K562 (cell line): ENCODE results near the gene TSEN34.
"Not testable (repeated sequence)": the region's sequence is repeated elsewhere in the genome, so short reads cannot be mapped to it uniquely, and the experiment has no call there.

ENCODE experiments used
- AFF4 ChIP-seq: sonication (generic); formaldehyde crosslinking; IDR thresholded peaks from 2 replicates; pipeline ENCODE4 v1.8.0; 2023; ENCODE audit warnings: mild to moderate bottlenecking, missing genetic modification reagents
- CTCF ChIP-seq, 3 experiments: IDR thresholded peaks in 2 of 3; conservative IDR thresholded peaks in 1 of 3; 2 replicates each; pipeline ENCODE4 v1.5.1; 2011 to 2012; ENCODE audit warnings: low read length in 3 of 3, mild to moderate bottlenecking in 3 of 3, control low read depth in 2 of 3, improper control_type of control experiment in 1 of 3, inconsistent platforms in 1 of 3, low read depth in 1 of 3, mixed read lengths in 1 of 3, moderate library complexity in 1 of 3; ENCODE audit not compliant: insufficient read depth in 2 of 3
- ERF ChIP-seq: fragments of 450-650 bp; formaldehyde crosslinking; IDR thresholded peaks from 2 replicates; pipeline ENCODE4 v1.4.0; 2020; ENCODE audit warnings: mild to moderate bottlenecking, mixed read lengths
- HES1 ChIP-seq: fragments of 450-650 bp; IDR thresholded peaks from 2 replicates; pipeline ENCODE4 v1.6.1; 2016; ENCODE audit warnings: low read depth, mild to moderate bottlenecking, moderate library complexity
- MLX ChIP-seq, 2 experiments: fragments of 450-650 bp in 1 of 2; sonication (generic) in 1 of 2; formaldehyde crosslinking; conservative IDR thresholded peaks; 2 replicates each; pipeline versions ENCODE4 v1.4.0 to v1.8.1; 2020 to 2022; ENCODE audit warnings: mild to moderate bottlenecking in 1 of 2, missing genetic modification reagents in 1 of 2
- TBP ChIP-seq: optimal IDR thresholded peaks from 2 replicates; pipeline ENCODE3; 2011; ENCODE audit warnings: low read depth, low read length, improper control_type of control experiment
- XRCC4 ChIP-seq: IDR thresholded peaks from one replicate; pipeline ENCODE4 v1.6.1; 2011; ENCODE audit not compliant: insufficient read depth, insufficient read length; ENCODE audit errors: extremely low read depth
- TF ChIP-seq, protein P1 (sequence below): fragments of 250-450 bp; sonication (Bioruptor Pico); IDR thresholded peaks from 2 replicates; pipeline ENCODE4 v1.8.0; 2022; ENCODE audit warnings: moderate library complexity, mild to moderate bottlenecking, inconsistent platforms
- TF ChIP-seq, protein P2 (sequence below): fragments of 250-450 bp; sonication (Bioruptor Pico); IDR thresholded peaks from 2 replicates; pipeline ENCODE4 v1.5.0; 2020; ENCODE audit warnings: mild to moderate bottlenecking
- TF ChIP-seq, protein P3 (sequence below): sonication (generic); formaldehyde crosslinking; IDR thresholded peaks from 2 replicates; pipeline ENCODE4 v1.9.0; 2022; ENCODE audit warnings: mild to moderate bottlenecking, missing genetic modification reagents

DNA sequence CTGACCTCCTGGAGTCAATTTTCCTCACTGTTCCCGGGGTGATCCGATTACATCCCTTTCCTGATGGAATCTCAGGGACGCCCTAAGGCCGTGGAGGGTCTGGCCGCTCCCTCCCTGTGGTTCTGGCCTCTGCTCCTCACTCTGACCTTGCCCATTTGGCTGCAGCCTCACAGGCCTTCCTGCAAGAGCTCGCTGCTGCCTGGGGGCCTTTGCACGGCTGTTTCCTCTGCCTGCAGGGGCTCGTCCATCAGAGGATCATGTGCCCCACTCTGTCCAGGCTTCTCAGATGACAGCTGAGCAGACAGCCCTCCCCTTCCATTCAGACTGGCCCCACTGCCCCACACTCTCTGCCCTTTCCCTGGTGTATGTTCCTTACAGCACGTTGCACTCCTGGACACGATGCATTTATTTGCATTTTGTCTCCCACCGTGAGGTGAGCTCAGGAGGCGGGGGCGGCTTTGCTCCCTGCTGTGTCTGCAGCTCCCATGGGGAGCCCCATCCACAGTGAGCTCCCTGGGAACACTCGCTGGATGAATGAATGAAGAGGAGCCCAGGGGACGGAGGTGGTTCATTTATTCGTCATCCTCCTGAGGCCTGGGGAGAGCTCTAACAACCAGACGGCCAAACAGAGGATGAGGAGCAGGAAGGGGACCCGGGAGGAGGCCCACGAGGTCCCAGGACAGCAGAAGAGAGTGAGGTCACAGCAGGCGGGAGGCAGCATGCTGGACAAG, 26.6 kb downstream of the TSEN34 start:
- TF ChIP-seq CTCF (IDR thresholded peaks at IDR 0.05 in 2 of 3, conservative IDR thresholded peaks at IDR 0.05 in 1 of 3; ENCODE audit: insufficient read depth in 2 of 3, low read depth in 1 of 3, low read length in 3 of 3); TBP; MLX (CRISPR knock-in tag; conservative IDR thresholded peaks at IDR 0.05); AFF4 (CRISPR knock-in tag); XRCC4; HES1; ERF: not testable (repeated sequence)
- TF ChIP-seq, protein P1, sequence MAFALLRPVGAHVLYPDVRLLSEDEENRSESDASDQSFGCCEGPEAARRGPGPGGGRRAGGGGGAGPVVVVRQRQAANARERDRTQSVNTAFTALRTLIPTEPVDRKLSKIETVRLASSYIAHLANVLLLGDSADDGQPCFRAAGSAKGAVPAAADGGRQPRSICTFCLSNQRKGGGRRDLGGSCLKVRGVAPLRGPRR (CRISPR knock-in tag), result not testable (repeated sequence)
- TF ChIP-seq, protein P2, sequence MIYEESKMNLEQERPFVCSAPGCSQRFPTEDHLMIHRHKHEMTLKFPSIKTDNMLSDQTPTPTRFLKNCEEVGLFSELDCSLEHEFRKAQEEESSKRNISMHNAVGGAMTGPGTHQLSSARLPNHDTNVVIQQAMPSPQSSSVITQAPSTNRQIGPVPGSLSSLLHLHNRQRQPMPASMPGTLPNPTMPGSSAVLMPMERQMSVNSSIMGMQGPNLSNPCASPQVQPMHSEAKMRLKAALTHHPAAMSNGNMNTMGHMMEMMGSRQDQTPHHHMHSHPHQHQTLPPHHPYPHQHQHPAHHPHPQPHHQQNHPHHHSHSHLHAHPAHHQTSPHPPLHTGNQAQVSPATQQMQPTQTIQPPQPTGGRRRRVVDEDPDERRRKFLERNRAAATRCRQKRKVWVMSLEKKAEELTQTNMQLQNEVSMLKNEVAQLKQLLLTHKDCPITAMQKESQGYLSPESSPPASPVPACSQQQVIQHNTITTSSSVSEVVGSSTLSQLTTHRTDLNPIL (CRISPR knock-in tag), result not testable (repeated sequence)
- TF ChIP-seq, protein P3, sequence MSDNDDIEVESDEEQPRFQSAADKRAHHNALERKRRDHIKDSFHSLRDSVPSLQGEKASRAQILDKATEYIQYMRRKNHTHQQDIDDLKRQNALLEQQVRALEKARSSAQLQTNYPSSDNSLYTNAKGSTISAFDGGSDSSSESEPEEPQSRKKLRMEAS, result not testable (repeated sequence)
